H9 (cell line): ENCODE measurements around the gene CPT1B. TPM values are rescaled to one million over a fixed set of nuclear protein-coding genes. Genes with fewer than 3 reads are reported as not detected.
A peak's percentile ranks its signal among the peaks of the same experiment; 100 is the strongest.

ENCODE experiments used
- DNase-seq: peaks from one replicate; pipeline ENCODE4 v3.0.0-alpha.2; 2017
- H2AFZ ChIP-seq: one replicate; pipeline ENCODE4 v1.6.1; 2013; ENCODE audit warnings: mild to moderate bottlenecking, low read length, control low read depth, moderate library complexity
- H2AK5ac ChIP-seq: 2 replicates; pipeline ENCODE4 v1.6.1; 2013; ENCODE audit warnings: low read length, control low read depth, mixed read lengths; ENCODE audit not compliant: insufficient read length
- H2BK120ac ChIP-seq: one replicate; pipeline ENCODE4 v1.6.1; 2013; ENCODE audit warnings: low read depth, mild to moderate bottlenecking, low read length, control low read depth, inconsistent platforms; ENCODE audit not compliant: poor library complexity, severe bottlenecking
- H2BK12ac ChIP-seq: 2 replicates; pipeline ENCODE4 v1.6.1; 2013; ENCODE audit warnings: low read length, control low read depth, mixed read lengths, low read depth; ENCODE audit not compliant: insufficient read length
- H2BK15ac ChIP-seq: 2 replicates; pipeline ENCODE4 v1.6.1; 2013; ENCODE audit warnings: low read depth, low read length, control low read depth
- H2BK20ac ChIP-seq: one replicate; pipeline ENCODE4 v1.6.1; 2013; ENCODE audit warnings: low read depth, mild to moderate bottlenecking, low read length, control low read depth, inconsistent platforms; ENCODE audit not compliant: poor library complexity, severe bottlenecking
- H2BK5ac ChIP-seq: 2 replicates; pipeline ENCODE4 v1.6.1; 2013; ENCODE audit warnings: low read length, control low read depth, mixed read lengths; ENCODE audit not compliant: insufficient read length
- H3K14ac ChIP-seq: 2 replicates; pipeline ENCODE4 v1.6.1; 2013; ENCODE audit warnings: low read length, control low read depth; ENCODE audit not compliant: insufficient read depth
- H3K18ac ChIP-seq: 2 replicates; pipeline ENCODE4 v1.6.1; 2013; ENCODE audit warnings: low read depth, mild to moderate bottlenecking, mixed read lengths, low read length, control low read depth; ENCODE audit not compliant: insufficient read length
- H3K23ac ChIP-seq: 2 replicates; pipeline ENCODE4 v1.6.1; 2013; ENCODE audit warnings: low read length, control low read depth, mixed read lengths, low read depth; ENCODE audit not compliant: insufficient read length
- H3K23me2 ChIP-seq: 2 replicates; pipeline ENCODE4 v1.6.1; 2013; ENCODE audit warnings: low read depth, mild to moderate bottlenecking, mixed read lengths, low read length, control low read depth; ENCODE audit not compliant: insufficient read length, poor library complexity, severe bottlenecking
- H3K27ac ChIP-seq: 2 replicates; pipeline ENCODE4 v1.5.1; 2013; ENCODE audit warnings: low read length, control low read depth, mixed read lengths, low read depth; ENCODE audit not compliant: insufficient read length
- H3K27me3 ChIP-seq: 2 replicates; pipeline ENCODE4 v1.6.1; 2013; ENCODE audit warnings: low read length, control low read depth, inconsistent platforms; ENCODE audit not compliant: insufficient read depth
- H3K4ac ChIP-seq: 2 replicates; pipeline ENCODE4 v1.6.1; 2013; ENCODE audit warnings: low read depth, mild to moderate bottlenecking, control low read depth, inconsistent platforms, low read length, moderate library complexity
- H3K4me1 ChIP-seq: 2 replicates; pipeline ENCODE4 v1.6.1; 2013; ENCODE audit warnings: low read length, control low read depth, inconsistent platforms; ENCODE audit not compliant: insufficient read depth
- H3K4me2 ChIP-seq: 2 replicates; pipeline ENCODE4 v1.6.1; 2013; ENCODE audit warnings: low read length, control low read depth, mixed read lengths; ENCODE audit not compliant: insufficient read length, insufficient read depth
- H3K56ac ChIP-seq: 2 replicates; pipeline ENCODE4 v1.6.1; 2013; ENCODE audit warnings: low read depth, mild to moderate bottlenecking, mixed read lengths, low read length, control low read depth; ENCODE audit not compliant: insufficient read length
- H3K79me1 ChIP-seq: 2 replicates; pipeline ENCODE4 v1.6.1; 2013; ENCODE audit warnings: low read depth, mild to moderate bottlenecking, moderate library complexity, low read length, control low read depth, inconsistent platforms; ENCODE audit not compliant: insufficient read depth, poor library complexity, severe bottlenecking
- H3K79me2 ChIP-seq: 2 replicates; pipeline ENCODE4 v1.6.1; 2013; ENCODE audit warnings: low read length, control low read depth, inconsistent platforms; ENCODE audit not compliant: insufficient read depth
- H3K9ac ChIP-seq: 2 replicates; pipeline ENCODE4 v1.6.1; 2013; ENCODE audit warnings: low read length, control low read depth, mixed read lengths; ENCODE audit not compliant: insufficient read length; ENCODE audit errors: extremely low read depth
- H3K9me3 ChIP-seq: one replicate; pipeline ENCODE4 v1.6.1; 2013; ENCODE audit warnings: low read depth, low read length, inconsistent platforms; ENCODE audit not compliant: control insufficient read depth
- H3T11ph ChIP-seq: one replicate; pipeline ENCODE4 v1.6.1; 2013; ENCODE audit warnings: mild to moderate bottlenecking, low read length, control low read depth, inconsistent platforms
- H4K20me1 ChIP-seq: one replicate; pipeline ENCODE4 v1.6.1; 2013; ENCODE audit not compliant: control insufficient read depth, insufficient read length, insufficient read depth
- H4K5ac ChIP-seq: 2 replicates; pipeline ENCODE4 v1.6.1; 2013; ENCODE audit warnings: low read depth, mild to moderate bottlenecking, mixed read lengths, low read length, control low read depth; ENCODE audit not compliant: insufficient read length
- H4K8ac ChIP-seq: replicated peaks from 2 replicates; pipeline ENCODE4 v1.6.1; 2013; ENCODE audit warnings: low read length, control low read depth, mixed read lengths, low read depth; ENCODE audit not compliant: insufficient read length
- H4K91ac ChIP-seq: 2 replicates; pipeline ENCODE4 v1.6.1; 2013; ENCODE audit warnings: low read depth, mild to moderate bottlenecking, moderate library complexity, mixed read lengths, low read length, control low read depth; ENCODE audit not compliant: insufficient read length
- H3K27ac Mint-ChIP-seq, 3 experiments: 2 replicates in 2 of 3; 3 replicates in 1 of 3; pipeline ENCODE4 v1.8.0; 2020 to 2021; ENCODE audit warnings: mixed read lengths in 3 of 3, mild to moderate bottlenecking in 1 of 3, moderate library complexity in 1 of 3
- H3K27me3 Mint-ChIP-seq: 2 replicates; pipeline ENCODE4 v1.8.0; 2021; ENCODE audit warnings: low read depth, mild to moderate bottlenecking, moderate library complexity, mixed read lengths
- H3K36me3 Mint-ChIP-seq, 3 experiments: 2 replicates in 2 of 3; 3 replicates in 1 of 3; pipeline ENCODE4 v1.8.0; 2020 to 2021; ENCODE audit warnings: low read depth in 3 of 3, mixed read lengths in 3 of 3; ENCODE audit not compliant: insufficient read depth in 1 of 3
- H3K4me1 Mint-ChIP-seq, 2 experiments: 2 replicates each; pipeline ENCODE4 v1.8.0; 2020; ENCODE audit warnings: mixed read lengths in 2 of 2
- H3K4me3 Mint-ChIP-seq, 2 experiments: 2 replicates in 1 of 2; 3 replicates in 1 of 2; pipeline ENCODE4 v1.8.0; 2020 to 2021; ENCODE audit warnings: mild to moderate bottlenecking in 2 of 2, mixed read lengths in 2 of 2, moderate library complexity in 1 of 2
- H3K9me3 Mint-ChIP-seq, 2 experiments: 2 replicates in 1 of 2; 3 replicates in 1 of 2; pipeline ENCODE4 v1.8.0; 2020; ENCODE audit warnings: mild to moderate bottlenecking in 2 of 2, mixed read lengths in 2 of 2, moderate library complexity in 1 of 2
- WGBS: extraction: QIAGEN DNeasy Blood & Tissue Kit; methylation state at CpG from one replicate; pipeline ENCODE4 v1.1.7; 2013; ENCODE audit warnings: missing lambda C conversion rate, low lambda C conversion rate, mixed read lengths; ENCODE audit not compliant: insufficient read length; ENCODE audit errors: extremely low coverage; 5-methylcytosine and 5-hydroxymethylcytosine counted together
- total RNA-seq: library from RNA; stranded (reverse); gene quantifications from 2 replicates; pipeline ENCODE4 v1.2.1, GENCODE V29; 2021
- TF ChIP-seq, protein P1 (sequence below): fragments of 200-600 bp; sonication (generic); conservative IDR thresholded peaks from 3 replicates; pipeline ENCODE4 v1.8.0; 2021; ENCODE audit warnings: antibody characterized with exemption, mild to moderate bottlenecking

CPT1B gene
- total RNA-seq, 1 experiment from 2014 or later: 65.7 TPM

- WGBS: no CpG with 5 or more reads among the region's 18 CpGs
- no peak overlapping the region for H2BK20ac ChIP-seq
- no peak overlapping the region for H3K27ac ChIP-seq
- H2AK5ac ChIP-seq: no peak overlapping the region
- H3K56ac ChIP-seq: no peak overlapping the region
- TF ChIP-seq, protein P1, sequence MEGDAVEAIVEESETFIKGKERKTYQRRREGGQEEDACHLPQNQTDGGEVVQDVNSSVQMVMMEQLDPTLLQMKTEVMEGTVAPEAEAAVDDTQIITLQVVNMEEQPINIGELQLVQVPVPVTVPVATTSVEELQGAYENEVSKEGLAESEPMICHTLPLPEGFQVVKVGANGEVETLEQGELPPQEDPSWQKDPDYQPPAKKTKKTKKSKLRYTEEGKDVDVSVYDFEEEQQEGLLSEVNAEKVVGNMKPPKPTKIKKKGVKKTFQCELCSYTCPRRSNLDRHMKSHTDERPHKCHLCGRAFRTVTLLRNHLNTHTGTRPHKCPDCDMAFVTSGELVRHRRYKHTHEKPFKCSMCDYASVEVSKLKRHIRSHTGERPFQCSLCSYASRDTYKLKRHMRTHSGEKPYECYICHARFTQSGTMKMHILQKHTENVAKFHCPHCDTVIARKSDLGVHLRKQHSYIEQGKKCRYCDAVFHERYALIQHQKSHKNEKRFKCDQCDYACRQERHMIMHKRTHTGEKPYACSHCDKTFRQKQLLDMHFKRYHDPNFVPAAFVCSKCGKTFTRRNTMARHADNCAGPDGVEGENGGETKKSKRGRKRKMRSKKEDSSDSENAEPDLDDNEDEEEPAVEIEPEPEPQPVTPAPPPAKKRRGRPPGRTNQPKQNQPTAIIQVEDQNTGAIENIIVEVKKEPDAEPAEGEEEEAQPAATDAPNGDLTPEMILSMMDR: no peak
- H4K91ac ChIP-seq: no peak overlapping the region
- no peak overlapping the region for H2BK5ac ChIP-seq
- H3K4ac ChIP-seq: no peak overlapping the region
- H3K14ac ChIP-seq: no peak overlapping the region
- H3K27ac Mint-ChIP-seq: no peak overlapping the region
- H2AFZ ChIP-seq: no peak overlapping the region
- H3K9me3 Mint-ChIP-seq: no peaks in the 10 kb centered on the region; a peak in 1 of 5 replicates
- no peaks in the 10 kb centered on the region for H3K9me3 ChIP-seq
- no peaks in the 10 kb centered on the region for H3K79me2 ChIP-seq
- no peak overlapping the region for H3T11ph ChIP-seq
- no peak overlapping the region for H2BK15ac ChIP-seq
- DNase-seq: no peak
- H3K27me3 ChIP-seq: peaks cover 37% of the 10 kb centered on the region; the same call in 1 of the 2 replicates
- no peaks in the 10 kb centered on the region for H3K79me1 ChIP-seq
- no peak overlapping the region for H3K9ac ChIP-seq
- no peaks in the 10 kb centered on the region for H4K20me1 ChIP-seq
- H3K27me3 Mint-ChIP-seq: peaks cover 60% of the 10 kb centered on the region
- H4K8ac ChIP-seq: no peak overlapping the region
- H3K23me2 ChIP-seq: peaks cover 21% of the 10 kb centered on the region
- no peak overlapping the region for H3K4me2 ChIP-seq
- H3K4me3 Mint-ChIP-seq: peak overlapping the region in 1 of 2 experiments; percentile 79; a peak in 2 of 5 replicates
- H2BK12ac ChIP-seq: no peak overlapping the region
- no peak overlapping the region for H2BK120ac ChIP-seq
- H3K4me1 ChIP-seq: peaks cover 3% of the 10 kb centered on the region; the same call in 1 of the 2 replicates
- H3K36me3 Mint-ChIP-seq: peaks cover 2 to 11% (median 10%) of the 10 kb centered on the region in 3 experiments; a peak in 5 of 7 replicates
- no peak overlapping the region for H3K23ac ChIP-seq
- peaks cover 13 to 21% of the 10 kb centered on the region in 2 experiments for H3K4me1 Mint-ChIP-seq
- no peak overlapping the region for H3K18ac ChIP-seq
- no peak overlapping the region for H4K5ac ChIP-seq
These were observed 50.1 kb downstream of the CPT1B start for GRCh38 chr22:50527921-50528681.
